Measurements from ENCODE around the gene CLDN8. TPM values are rescaled to one million over a fixed set of nuclear protein-coding genes. Genes with fewer than 3 reads are reported as not detected.

CLDN8 gene
- 10 to 100 TPM; 14.5 to 61.9 (median 35.8) TPM for total RNA-seq
- long read RNA-seq, donor 1, transcript CLDN8-201 (1 exons, 2,068 nt) = major isoform, 17 of 17 reads
- long read RNA-seq, donor 1, partial matches to known transcripts = 0 of 17 reads
- long read RNA-seq, donor 1, other reads (novel, unspliced or antisense) = 0 of 17 reads
- long read RNA-seq, donor 2, transcript CLDN8-201 (1 exons, 2,068 nt) = major isoform, 46 of 46 reads
- long read RNA-seq, donor 2, partial matches to known transcripts = 0 of 46 reads
- long read RNA-seq, donor 2, other reads (novel, unspliced or antisense) = 0 of 46 reads

DNA sequence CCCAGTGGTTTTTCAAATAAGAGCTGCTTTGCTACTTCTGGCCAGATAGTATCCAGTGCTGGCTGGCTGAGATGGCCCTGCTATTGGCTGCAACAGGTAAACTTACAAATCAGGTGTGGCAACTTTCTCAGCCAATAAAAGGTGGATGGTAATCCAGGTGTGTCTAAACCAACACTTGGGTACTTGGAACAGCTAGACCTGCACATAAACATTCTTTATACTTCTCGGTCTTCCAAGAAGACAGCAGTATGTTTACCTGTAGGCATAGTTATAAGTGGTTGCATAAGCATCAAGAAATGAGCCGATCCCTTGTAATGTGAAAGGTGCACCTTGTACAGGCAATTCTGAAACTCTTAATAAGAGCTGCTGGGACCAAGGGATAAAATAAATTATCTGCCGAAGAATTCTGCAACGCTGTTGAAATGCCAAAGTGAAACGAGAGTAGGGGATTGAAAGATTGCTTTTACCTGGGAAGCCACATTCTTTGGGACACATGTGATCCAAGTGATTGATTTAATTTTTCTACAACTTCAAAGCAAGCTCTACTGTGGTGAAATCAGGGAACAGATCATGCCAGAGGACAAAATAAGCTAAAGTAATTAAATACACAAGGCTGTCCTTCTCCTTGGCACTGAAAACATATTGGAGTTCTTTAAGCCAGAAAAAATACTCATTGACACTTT is at the start of gene CLDN8:
Gene CLDN8, minus strand, starts transcription at position 57 of the 683 bp plus-strand sequence. CDS start 172 bp downstream, outside the sequence.
- DNase-seq = peak in 2 of 3 donors; percentile 40 to 86
- peak; percentile 98 for ATAC-seq
- intact Hi-C loops (cut with DNase I, micrococcal nuclease) = no loop called here
- Histone ChIP-seq H3K36me3 (ENCODE audit: low read depth) (no peaks in the 10 kb centered on the region), H3K9me3 (no peaks in the 10 kb centered on the region), H3K4me1 (ENCODE audit: low read depth) (no peaks in the 10 kb centered on the region), H3K4me3 (no peak within 1 kb of the TSS)
- TF ChIP-seq, protein P1, sequence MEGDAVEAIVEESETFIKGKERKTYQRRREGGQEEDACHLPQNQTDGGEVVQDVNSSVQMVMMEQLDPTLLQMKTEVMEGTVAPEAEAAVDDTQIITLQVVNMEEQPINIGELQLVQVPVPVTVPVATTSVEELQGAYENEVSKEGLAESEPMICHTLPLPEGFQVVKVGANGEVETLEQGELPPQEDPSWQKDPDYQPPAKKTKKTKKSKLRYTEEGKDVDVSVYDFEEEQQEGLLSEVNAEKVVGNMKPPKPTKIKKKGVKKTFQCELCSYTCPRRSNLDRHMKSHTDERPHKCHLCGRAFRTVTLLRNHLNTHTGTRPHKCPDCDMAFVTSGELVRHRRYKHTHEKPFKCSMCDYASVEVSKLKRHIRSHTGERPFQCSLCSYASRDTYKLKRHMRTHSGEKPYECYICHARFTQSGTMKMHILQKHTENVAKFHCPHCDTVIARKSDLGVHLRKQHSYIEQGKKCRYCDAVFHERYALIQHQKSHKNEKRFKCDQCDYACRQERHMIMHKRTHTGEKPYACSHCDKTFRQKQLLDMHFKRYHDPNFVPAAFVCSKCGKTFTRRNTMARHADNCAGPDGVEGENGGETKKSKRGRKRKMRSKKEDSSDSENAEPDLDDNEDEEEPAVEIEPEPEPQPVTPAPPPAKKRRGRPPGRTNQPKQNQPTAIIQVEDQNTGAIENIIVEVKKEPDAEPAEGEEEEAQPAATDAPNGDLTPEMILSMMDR (IDR thresholded peaks at IDR 0.05) = no peak

DNA sequence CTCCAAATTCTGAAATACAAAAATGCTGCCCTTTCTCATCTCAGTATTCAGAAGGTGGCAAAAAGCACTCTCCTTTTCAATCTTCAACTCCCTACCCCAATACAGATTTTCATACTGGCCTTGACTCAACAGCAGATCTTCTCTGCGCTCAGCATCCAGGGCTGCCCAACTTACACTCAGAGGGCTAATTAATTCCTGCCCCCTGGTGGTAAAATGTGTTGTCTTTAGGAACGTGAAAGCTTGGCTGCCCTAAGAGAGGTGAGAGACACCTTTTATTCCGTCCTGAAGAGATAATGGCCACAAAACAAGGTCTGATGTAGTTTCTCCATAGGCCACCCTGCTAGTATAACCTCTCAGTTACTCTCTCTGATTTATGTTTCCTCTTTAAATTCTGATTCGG is 41.9 kb upstream of the CLDN8 start:
- Histone ChIP-seq H3K9me3 (no peaks in the 10 kb centered on the region), H3K4me1 (ENCODE audit: low read depth) (no peaks in the 10 kb centered on the region), H3K36me3 (ENCODE audit: low read depth) (no peaks in the 10 kb centered on the region), H3K4me3 (no peak overlapping the region)
- intact Hi-C loops (cut with DNase I, micrococcal nuclease) = no loop called here
- TF ChIP-seq, protein P1 (IDR thresholded peaks at IDR 0.05) = no peak
- DNase-seq (peak in 1 of 3 donors; percentile 56), ATAC-seq (peak; percentile 53)

DNA sequence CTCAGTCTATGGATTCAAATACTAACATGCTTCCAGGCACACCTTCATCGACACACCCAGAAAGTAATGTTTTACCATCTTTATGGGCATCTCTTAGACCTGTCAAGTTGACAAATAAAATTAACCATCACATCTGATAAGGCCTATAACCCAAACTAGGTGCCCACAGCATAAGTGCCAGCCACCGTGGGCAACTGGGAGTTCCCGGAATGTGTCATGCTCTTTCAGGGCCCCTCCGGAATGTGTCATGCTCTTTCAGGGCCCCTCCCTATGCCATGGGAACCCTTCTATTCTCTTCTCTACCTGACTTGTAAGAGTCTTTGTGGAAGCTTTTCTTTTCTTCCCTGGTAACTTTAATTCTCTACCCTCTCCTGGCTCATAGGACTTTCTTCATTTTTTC is 40.2 kb upstream of the CLDN8 start:
- intact Hi-C loops (cut with DNase I, micrococcal nuclease) = no loop called here
- DNase-seq (peak in 2 of 3 donors; percentile 40 to 50), ATAC-seq (peak; percentile 91)
- TF ChIP-seq, protein P1 (IDR thresholded peaks at IDR 0.05) = no peak
- Histone ChIP-seq H3K4me1 (ENCODE audit: low read depth) (no peaks in the 10 kb centered on the region), H3K9me3 (no peaks in the 10 kb centered on the region), H3K4me3 (no peak overlapping the region), H3K36me3 (ENCODE audit: low read depth) (no peaks in the 10 kb centered on the region)

DNA sequence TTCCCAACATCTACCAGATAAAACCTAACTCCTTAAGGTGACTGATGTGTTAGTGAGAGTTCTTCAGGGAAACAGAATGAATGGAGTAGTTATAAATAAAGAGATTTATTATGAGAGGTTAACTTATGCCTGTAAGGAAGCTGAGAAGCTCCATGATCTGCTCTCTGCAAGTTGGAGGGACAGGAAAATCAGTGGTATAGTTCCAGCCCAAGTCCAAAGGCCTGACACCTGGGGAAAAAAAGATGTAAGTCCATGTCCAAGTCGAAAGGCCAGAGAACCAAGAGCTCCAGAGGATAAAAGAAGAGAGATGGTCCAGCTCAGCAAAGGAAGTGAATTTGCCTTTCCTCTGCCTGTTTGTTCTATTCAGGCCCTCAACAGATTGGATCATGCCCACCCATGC is 39.8 kb upstream of the CLDN8 start:
- TF ChIP-seq, protein P1 (IDR thresholded peaks at IDR 0.05) = no peak
- no peaks in the 10 kb centered on the region for H3K36me3 ChIP-seq (ENCODE audit: low read depth)
- peak; percentile 61 for ATAC-seq

DNA sequence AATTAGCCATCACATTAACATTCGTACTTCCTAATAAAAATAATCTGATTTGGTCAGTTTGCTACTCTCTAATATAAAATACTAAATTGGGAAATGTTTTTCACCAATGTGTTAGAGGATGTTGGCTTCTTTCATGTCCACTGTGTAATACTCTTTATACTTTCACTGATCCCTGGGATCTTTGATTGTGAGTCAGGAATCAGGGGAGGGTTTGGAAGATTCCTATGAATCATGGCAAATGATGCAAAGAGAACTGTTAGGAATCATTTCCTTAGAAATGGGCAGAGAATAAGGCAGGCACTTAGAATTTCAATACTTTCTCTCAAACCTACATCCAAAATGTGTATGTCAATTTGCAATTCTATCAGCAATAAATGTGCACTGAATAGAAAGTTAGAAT is 35.9 kb upstream of the CLDN8 start:
- H3K4me1 ChIP-seq (ENCODE audit: low read depth) = no peaks in the 10 kb centered on the region
- H3K36me3 ChIP-seq (ENCODE audit: low read depth) = no peaks in the 10 kb centered on the region
- H3K9me3 ChIP-seq = no peaks in the 10 kb centered on the region
- DNase-seq (no peak), ATAC-seq (no peak)
- no peak overlapping the region for H3K4me3 ChIP-seq
- TF ChIP-seq, protein P1 (IDR thresholded peaks at IDR 0.05) = no peak
- intact Hi-C loops (cut with DNase I, micrococcal nuclease) = no loop called here

More for the DNA sequence above, 39.8 kb upstream of the CLDN8 start:
- intact Hi-C loops (cut with DNase I, micrococcal nuclease) = no loop called here
- H3K4me3 ChIP-seq = no peak overlapping the region
- no peaks in the 10 kb centered on the region for H3K4me1 ChIP-seq (ENCODE audit: low read depth)
- H3K9me3 ChIP-seq = no peaks in the 10 kb centered on the region
- no peak for DNase-seq
